GOT3 (cell line): Measurements from ENCODE around the gene TBC1D3I.
"Not testable (repeated sequence)": the region's sequence is repeated elsewhere in the genome, so short reads cannot be mapped to it uniquely, and the experiment has no call there.

ENCODE experiments used
- DNase-seq: peaks from one replicate; lab custom pipeline; 2025; ENCODE audit warnings: mixed read lengths; lab: John Stamatoyannopoulos, UW

TBC1D3I gene

GRCh38 chr17:36206486-36206821 lies 57.9 kb downstream of the TBC1D3I start:
- DNase-seq = not testable (repeated sequence)

DNA sequence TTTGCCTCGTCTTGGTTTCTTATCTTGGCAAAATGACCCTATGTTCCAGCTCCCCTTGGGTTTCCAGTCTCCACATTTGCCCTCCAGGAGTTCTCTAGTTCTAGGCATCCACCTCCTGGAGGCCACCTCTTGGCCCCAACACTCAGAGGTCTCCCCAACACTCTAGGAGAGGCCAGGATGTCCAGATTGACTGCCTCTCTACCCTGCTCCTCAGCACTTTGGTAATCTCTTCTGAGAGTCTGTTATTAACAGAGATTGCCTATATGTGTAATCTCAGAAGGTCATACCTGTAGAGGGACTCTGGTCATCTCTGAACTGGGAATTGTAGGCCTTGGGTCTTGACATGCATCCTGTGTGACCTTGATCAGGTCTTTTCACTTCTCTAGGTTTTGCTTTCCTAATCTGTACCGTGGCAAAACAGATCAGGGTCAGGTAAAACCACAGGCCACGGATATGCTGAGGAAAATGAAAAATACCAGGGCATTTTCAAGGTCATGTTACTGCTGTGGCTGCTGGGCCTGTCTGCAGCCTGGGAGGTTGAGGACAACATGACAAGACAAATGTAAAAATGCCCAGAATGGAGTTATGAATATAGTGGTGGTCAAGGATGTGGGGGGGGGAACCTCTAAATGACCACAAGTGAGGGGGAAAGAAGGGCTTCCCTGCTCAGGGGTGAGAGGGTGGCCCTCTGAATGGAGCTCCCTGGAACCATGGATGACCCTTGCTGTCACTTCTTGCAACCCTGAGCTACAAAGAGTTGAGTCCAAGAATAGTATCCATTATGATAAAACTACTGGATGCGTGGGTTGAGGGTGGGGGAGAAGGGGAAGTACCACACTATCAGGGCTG lies 58.5 kb downstream of the TBC1D3I start:
- DNase-seq = no peak

- DNase-seq = no peak
Observed at GRCh38 chr17:36204724-36205500, 59.5 kb downstream of the TBC1D3I start.
